OCI-LY1 (cell line): ENCODE data around the gene LYL1.

Experiments
- EZH2 ChIP-seq: fragments of 200-600 bp; sonication (generic), shearing (Covaris generic); IDR thresholded peaks from 2 replicates; pipeline ENCODE4 v1.8.0; 2017; ENCODE audit warnings: borderline replicate concordance, mixed run types, mild to moderate bottlenecking, antibody characterized with exemption, low read length, moderate library complexity, mixed read lengths
- TF ChIP-seq, protein P1 (sequence below): fragments of 200-600 bp; sonication (generic), shearing (Covaris generic); IDR thresholded peaks from 2 replicates; pipeline ENCODE4 v1.5.1; 2017; ENCODE audit warnings: mild to moderate bottlenecking, antibody characterized with exemption, low read length, moderate library complexity, mixed read lengths

DNA sequence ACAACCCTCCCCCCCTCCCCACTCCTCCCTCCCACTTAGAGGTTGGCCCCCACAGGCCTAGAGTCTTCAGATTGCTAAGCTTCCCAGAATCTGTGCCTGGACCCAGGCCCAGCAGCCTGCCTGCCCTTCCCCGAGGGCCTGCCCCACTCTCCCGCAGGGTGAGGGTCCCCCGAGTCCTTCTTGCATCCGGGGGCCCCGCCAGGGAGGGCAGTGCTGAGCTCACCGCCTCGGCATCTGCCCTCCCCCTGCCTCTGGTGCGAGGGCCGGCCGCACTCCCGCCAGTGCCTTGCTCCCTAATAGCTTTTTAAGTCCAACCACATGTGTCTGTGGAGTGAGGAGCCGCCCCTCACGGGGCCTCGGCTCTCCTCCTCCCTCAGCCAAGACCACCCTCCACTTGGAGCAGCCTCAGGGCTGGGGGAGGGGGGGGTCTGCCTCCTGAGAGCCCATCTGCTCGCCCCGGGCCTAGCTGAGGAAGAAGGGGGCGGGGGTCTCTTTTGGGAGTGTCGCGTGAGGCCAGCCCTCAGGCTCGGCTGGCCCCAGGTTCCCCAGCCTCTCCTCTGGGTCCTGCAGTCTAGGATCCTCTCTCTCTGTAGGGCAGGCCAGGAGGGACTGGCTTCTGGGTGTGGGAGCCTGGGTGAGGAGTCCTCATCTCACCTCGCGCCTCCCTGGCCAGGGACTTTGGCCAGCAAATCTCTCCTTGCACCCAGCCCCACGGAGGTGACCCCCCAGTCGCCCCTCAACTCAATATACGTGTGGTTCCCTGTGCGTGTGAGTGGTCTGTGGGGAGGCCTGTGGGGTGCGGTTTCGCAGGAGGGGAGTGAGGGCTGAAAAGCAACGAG lies 47.2 kb downstream of the LYL1 start:
- TF ChIP-seq, protein P1, sequence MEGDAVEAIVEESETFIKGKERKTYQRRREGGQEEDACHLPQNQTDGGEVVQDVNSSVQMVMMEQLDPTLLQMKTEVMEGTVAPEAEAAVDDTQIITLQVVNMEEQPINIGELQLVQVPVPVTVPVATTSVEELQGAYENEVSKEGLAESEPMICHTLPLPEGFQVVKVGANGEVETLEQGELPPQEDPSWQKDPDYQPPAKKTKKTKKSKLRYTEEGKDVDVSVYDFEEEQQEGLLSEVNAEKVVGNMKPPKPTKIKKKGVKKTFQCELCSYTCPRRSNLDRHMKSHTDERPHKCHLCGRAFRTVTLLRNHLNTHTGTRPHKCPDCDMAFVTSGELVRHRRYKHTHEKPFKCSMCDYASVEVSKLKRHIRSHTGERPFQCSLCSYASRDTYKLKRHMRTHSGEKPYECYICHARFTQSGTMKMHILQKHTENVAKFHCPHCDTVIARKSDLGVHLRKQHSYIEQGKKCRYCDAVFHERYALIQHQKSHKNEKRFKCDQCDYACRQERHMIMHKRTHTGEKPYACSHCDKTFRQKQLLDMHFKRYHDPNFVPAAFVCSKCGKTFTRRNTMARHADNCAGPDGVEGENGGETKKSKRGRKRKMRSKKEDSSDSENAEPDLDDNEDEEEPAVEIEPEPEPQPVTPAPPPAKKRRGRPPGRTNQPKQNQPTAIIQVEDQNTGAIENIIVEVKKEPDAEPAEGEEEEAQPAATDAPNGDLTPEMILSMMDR, result no peak
- TF ChIP-seq EZH2, result no peak
